GM19452 (cell line): ENCODE data around the gene ZFP2.
"Not testable (repeated sequence)": the region's sequence is repeated elsewhere in the genome, so short reads cannot be mapped to it uniquely, and the experiment has no call there.

Source experiments
- ATAC-seq: cut with Tn5 transposase; IDR thresholded peaks from one replicate; pipeline ENCODE4 v1.9.1; 2021; ENCODE audit not compliant: unreplicated experiment

The ZFP2 gene

DNA sequence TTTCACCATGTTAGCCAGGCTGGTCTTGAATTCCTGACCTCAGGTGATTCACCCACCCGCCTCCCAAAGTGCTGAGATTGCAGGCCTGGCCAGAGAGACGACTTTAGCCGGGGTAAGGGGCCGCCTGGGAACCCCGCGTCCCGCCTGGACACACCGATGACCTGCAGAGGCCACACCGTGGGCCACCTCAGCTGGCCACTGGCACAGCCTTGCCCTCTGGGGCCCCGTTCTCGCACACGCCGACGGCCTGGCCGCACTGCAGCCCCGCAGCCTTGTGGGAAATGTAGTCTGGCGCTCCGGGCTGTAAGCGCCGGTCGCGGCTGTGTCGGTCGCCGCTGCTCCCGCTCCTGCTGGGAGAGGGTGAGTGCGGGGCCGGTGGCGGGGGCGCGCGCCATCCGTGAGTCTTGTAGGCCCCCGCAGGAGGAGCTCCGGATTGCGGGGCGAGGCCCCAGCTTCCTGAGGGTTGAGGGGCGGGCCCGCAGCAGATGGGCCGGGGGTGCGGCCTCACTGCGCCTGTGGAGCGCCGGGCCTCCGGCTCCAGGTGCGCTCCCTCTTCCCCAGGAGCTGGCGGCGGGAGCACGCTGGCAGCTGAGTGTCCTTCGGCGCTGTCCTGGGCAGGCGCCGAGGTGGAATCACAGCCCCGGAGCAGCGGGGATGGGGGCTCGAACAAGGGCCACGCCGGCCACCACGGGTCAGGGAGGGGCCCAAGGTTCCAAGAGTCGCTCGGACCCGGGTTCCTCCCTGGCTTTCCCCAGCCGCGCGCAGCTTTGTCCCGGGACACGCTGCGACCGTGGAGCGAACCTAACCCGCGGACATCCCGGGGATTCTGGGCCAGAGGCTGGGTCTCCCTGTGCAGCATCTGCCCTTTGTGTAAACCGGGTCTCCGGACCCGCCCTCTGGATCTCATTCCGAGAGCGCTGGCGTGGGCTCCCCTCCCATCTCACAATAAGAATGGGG, at the start of gene ZFP2:
Gene ZFP2, plus strand, starts transcription at position 299 of the 957 bp plus-strand sequence. CDS start 35,401 bp downstream, outside the sequence.
- no peak for ATAC-seq

DNA sequence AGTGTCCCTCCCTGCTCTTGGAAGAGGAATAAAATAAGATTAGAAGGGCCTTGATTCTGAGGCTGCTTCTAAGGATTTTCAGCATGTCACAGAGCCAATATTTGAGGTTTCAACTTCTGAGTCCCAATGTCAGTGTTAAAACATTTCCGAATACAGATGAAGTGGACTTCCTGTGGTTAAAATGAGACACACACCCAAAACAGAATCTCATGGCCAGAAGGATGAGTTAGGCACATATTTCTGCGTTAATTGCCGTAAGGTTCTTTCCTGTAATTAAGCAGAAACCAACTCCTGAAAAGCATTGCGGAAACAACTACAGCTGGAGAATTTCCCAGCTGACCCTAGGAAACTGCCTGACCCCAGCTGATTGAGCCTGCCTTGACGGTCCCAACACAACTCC, 46.4 kb upstream of the ZFP2 start:
- no peak for ATAC-seq

DNA sequence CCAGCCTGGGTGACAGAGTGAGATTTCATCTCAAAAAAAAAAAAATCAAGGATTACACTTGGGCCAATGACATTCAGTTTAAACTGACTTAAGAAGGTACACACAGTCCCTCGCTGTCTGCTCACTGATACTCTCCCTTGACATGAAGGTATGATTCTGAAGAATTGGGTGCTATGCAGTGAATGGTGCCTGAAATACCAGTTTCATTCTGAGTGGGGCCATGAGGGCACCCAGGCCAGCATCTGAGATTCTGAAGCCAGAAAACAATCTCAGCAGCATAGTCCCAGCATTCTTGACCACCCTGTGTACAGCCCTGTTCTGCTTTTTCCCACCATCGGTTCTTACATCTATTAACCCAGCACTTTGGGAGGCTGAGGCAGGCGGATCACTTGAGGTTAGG, 43.8 kb upstream of the ZFP2 start:
- no peak for ATAC-seq

- ATAC-seq = no peak
Measured at GRCh38 chr5:178854284-178854683, 41.4 kb upstream of the ZFP2 start.

DNA sequence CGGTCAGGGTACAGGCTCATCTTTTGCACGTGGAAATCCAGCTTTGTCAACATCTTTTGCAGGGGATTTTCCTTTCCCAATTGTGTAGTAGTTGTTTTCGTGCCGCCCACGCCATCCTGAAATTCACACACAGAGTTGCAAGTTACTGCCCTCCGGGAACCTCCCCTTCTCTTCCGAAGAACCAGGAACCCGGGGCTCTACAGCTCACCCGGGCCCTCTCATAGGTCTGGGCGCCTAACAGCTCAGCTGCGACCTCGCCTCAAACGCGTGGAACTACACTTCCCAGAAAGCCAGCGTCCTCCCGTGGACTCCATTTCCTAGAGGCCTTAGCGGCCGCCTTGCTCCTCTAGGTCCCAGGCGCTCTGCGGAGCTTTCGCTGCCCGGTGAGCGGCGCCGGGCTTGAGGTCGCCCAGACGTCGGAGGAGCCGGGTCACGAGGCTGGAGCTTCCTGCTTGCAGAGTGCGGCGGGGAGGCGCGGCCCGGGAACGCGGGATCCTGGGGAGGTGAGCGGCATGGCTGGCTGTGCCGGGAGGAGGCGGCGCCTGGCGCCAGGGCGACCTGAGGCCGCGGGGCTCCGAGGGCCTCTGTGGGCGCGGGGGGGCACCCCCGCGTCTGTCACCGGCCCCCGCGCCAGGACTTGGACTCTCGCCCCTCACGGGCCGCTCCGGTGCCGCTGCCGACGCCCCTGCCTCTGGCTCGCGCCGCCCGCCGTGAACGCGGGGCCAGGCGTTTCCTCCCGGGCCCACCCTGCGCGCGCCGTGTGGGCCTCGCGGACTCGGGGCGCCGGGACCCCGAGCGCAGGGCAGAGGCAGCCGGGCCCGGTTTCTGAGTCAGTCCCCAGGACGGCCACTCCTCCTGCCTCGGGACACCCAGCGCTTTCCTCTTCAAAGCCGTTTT, 35.8 kb upstream of the ZFP2 start, which contains the start of gene ZNF354B:
Gene ZNF354B, plus strand, starts transcription at position 329 of the 897 bp plus-strand sequence. CDS start 1,095 bp downstream, outside the sequence.
- peak; percentile 99 for ATAC-seq

DNA sequence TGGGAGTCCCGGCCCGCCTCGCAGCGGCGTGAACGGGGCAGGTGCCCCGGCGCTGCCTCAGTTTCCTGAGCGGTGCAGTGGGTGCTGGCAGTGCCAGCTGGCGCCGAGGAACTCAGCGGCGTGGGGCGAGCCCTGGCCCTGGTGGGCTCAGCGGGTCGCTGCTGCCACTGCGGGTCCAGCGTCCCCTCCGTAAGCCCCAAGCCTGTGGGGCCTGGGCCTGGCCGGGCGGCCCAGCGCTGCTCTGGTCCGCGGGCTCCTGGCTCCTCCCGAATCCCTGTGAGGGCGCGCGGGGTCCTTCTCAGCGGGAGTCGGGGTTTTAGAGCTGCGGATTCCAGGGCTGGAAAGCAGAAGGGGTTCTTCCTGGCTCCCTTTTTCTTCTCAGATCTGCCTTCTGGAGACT, 35.1 kb upstream of the ZFP2 start:
- not testable (repeated sequence) for ATAC-seq

DNA sequence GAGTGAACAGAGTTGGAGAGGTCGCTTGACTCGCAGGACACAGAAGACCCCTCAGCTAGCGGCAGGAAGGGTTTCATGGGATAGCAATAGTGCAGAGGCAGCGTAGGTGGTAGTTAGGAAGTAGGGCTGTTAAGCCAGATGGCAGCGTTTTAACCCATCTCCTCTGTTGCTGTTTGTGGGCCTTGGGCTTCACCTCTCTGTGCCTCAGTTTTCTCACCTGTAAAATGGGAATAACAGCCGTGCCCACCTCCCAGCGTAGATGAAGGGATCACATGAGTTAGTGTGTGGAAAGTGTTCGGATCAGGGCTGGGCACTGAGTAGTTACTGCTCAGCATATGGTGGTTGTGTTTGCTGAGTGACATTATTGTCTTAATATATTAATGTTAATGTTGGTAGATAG, 34.1 kb upstream of the ZFP2 start:
- ATAC-seq = no peak

DNA sequence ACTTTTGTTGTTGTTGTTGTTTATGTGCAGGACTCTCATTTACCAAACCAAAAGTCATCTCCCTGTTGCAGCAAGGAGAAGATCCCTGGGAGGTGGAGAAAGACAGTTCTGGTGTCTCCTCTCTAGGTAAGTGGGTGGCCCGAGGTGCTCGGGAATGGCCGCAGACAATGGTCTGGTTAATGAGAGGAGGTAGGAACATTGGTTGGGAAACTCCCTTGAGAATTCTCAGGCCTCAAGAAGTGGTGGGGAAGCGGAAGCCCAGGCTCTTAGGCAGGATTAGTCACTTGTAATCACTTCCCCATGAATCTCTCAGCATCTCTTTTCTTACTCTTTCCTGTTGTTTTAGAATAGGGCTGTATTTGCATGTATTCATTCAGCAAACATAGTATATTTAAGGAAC, 28.8 kb upstream of the ZFP2 start:
- ATAC-seq = no peak

GRCh38 chr5:178869577-178869976, 26.1 kb upstream of the ZFP2 start:
- ATAC-seq = no peak

DNA sequence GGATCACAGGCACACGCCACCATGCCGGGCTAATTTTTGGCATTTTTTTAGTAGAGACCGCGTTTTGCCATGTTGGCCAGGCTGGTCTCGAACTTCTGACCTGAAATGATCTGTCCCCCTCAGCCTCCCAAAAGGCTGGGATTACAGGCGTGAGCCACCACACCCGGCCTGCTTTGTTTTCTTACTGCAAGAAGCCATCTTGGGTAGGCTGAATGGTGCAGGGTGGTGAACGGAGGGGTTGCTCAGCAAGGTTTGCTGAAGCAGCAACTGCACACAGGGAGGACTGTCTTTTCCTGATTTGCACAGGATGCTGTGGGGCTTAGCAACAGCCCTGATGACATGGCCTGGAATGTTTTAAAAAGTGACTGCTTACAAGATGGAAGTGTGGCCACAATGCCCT, 25.3 kb upstream of the ZFP2 start:
- ATAC-seq = no peak

GRCh38 chr5:178872302-178872701, 23.4 kb upstream of the ZFP2 start:
- ATAC-seq = no peak

- ATAC-seq = not testable (repeated sequence)
Measured at GRCh38 chr5:178883115-178883694, 12.5 kb upstream of the ZFP2 start.

DNA sequence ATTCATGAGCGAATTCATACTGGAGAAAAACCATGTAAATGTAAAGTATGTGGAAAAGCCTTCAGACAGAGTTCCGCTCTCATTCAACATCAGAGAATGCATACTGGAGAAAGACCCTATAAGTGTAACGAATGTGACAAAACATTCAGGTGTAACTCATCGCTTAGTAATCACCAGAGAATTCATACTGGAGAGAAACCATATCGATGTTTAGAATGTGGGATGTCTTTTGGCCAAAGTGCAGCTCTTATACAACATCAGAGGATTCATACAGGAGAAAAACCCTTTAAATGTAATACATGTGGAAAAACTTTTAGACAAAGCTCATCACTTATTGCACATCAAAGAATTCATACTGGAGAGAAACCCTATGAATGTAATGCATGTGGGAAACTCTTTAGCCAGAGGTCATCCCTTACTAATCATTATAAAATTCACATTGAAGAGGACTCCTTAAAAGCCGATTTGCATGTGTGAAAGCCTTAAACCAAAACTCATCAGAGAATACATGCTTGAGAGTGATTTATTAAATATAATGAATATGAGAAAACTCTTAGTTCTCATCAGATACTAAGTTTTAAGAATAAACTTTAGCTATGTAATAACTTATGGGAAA, 11.8 kb upstream of the ZFP2 start:
- ATAC-seq = no peak

GRCh38 chr5:178899289-178899688, 3.6 kb downstream of the ZFP2 start:
- ATAC-seq = no peak

DNA sequence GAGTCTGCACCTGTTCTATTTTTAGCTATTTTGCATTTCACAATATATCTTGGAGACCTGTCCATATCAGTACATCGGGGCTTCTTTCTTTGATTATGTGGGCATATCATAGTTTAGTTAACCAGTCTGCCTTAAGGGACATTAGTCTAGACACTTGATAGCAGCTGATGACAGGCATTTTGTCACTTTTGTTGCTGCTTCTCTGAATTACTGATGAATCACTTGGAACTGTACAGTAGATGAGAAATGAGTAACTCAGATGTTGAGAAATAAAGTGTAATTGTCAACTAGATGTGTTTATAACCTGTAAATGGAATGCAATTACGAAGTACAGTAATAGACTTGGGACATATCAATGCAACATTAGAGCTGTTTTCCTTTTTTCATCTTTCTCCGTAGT, 7.1 kb downstream of the ZFP2 start:
- ATAC-seq = no peak

DNA sequence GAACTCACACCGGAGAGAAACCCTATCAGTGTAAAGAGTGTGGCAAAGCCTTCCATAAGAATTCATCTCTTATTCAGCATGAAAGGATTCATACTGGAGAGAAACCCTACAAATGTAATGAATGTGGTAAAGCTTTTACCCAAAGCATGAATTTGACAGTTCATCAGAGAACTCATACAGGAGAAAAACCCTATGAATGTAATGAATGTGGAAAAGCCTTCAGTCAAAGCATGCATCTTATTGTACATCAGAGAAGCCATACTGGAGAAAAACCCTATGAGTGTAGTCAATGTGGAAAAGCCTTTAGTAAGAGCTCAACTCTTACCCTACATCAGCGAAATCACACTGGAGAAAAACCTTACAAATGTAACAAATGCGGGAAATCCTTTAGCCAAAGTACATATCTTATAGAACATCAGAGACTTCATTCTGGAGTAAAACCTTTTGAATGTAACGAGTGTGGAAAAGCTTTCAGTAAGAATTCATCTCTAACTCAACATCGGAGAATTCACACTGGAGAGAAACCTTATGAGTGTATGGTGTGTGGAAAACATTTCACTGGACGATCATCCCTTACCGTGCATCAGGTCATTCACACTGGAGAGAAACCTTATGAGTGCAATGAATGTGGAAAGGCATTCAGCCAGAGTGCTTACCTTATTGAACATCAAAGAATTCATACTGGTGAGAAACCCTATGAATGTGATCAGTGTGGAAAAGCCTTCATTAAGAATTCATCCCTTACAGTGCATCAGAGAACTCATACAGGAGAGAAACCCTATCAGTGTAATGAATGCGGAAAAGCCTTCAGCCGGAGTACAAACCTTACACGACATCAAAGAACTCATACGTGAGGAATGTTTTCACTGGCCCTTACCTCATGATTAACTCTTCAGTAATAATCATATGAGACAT, 36.4 kb downstream of the ZFP2 start:
- no peak for ATAC-seq

DNA sequence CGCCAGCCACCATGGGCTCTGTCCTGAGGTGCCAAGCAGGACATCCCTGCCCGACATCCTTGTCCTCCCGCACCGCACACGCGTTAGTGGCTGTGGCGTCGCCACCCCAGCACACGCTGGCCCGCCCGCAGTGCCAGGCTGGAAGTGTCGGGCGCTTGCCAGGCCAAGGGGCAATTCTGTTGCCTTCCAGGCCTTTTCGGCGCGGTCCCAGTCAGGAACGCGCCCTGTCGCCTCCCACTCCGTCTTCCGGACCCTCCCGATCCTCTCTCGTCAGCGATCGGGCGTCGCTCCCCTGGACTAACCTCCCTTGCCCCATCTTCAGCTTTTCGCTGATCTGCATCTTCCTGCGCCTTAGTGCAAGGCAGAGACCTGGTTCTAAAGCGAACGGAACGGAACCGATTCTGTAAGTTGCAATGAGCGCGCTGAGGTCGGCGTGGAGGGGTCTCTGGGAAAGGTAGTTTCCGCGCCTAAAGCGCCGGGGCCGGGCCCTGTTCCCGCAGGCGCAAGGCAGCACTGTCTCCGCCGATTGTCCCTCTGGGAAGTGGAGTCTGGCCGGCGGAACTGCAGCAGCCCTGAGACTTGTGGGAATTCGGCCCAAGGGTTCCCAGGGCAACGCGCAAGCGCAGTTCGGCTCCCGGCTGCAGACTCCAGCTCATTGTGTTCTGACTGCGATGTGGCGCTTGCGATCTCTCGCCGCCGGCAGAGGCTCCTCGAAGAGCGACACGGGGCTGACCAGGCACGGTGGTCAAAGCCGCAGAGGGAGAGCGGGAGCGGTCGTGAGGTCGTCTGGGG, 45.1 kb downstream of the ZFP2 start, which contains the start of gene ZNF454:
Gene ZNF454, plus strand, starts transcription at position 630 of the 792 bp plus-strand sequence. CDS start 1,594 bp downstream, outside the sequence.
- ATAC-seq = no peak

GRCh38 chr5:178941361-178941760, 45.6 kb downstream of the ZFP2 start:
- ATAC-seq = no peak
